HEK293 (cell line): ENCODE results near the gene NPVF.

Source experiments
- CTCF ChIA-PET: fragments of 350-600 bp; formaldehyde crosslinking; extraction: SDS; loops from one replicate; lab custom pipeline; 2021; ENCODE audit warnings: antibody characterized with exemption; lab: Yijun Ruan, JAX
- POLR2A ChIA-PET: fragments of 300-600 bp; formaldehyde crosslinking; extraction: SDS; loops from one replicate; lab custom pipeline; 2020; ENCODE audit warnings: antibody characterized with exemption, inconsistent platforms; lab: Yijun Ruan, JAX
- H3K27ac ChIP-seq: fragments of 200-500 bp; sonication (Bioruptor generic); 2 replicates; pipeline ENCODE4 v1.5.1; 2014; ENCODE audit warnings: low read depth, low read length, control low read depth, inconsistent platforms; ENCODE audit errors: extremely low read depth
- H3K36me3 ChIP-seq, 2 experiments: fragments of 200-500 bp in 1 of 2; sonication (Bioruptor generic) in 1 of 2; 1 replicate in 1 of 2; 2 replicates in 1 of 2; pipeline ENCODE4 v1.5.1; 2014 to 2017; ENCODE audit warnings: inconsistent platforms in 2 of 2, low read length in 2 of 2; ENCODE audit not compliant: control insufficient read depth in 2 of 2, insufficient read depth in 1 of 2
- H3K4me1 ChIP-seq: fragments of 200-500 bp; sonication (Bioruptor generic); 2 replicates; pipeline ENCODE4 v1.5.1; 2014; ENCODE audit warnings: mild to moderate bottlenecking, low read length, inconsistent platforms; ENCODE audit not compliant: control insufficient read depth, insufficient read depth
- H3K4me3 ChIP-seq: 2 replicates; pipeline ENCODE4 v1.5.1; 2011; ENCODE audit warnings: low read depth, mild to moderate bottlenecking, control low read depth, low read length, moderate library complexity
- H3K9me3 ChIP-seq: fragments of 200-500 bp; sonication (Bioruptor generic); 2 replicates; pipeline ENCODE4 v1.5.1; 2014; ENCODE audit warnings: low read depth, low read length, inconsistent platforms; ENCODE audit not compliant: control insufficient read depth, insufficient read depth
- GLI4 ChIP-seq: fragments of 450-650 bp; formaldehyde crosslinking; IDR thresholded peaks from 2 replicates; pipeline ENCODE4 v1.5.1; 2016; ENCODE audit warnings: missing biosample characterization, missing genetic modification characterization
- OSR2 ChIP-seq: fragments of 450-650 bp; formaldehyde crosslinking; IDR thresholded peaks from 2 replicates; pipeline ENCODE4 v1.5.1; 2016; ENCODE audit warnings: missing biosample characterization, missing genetic modification characterization
- PRDM6 ChIP-seq: fragments of 450-650 bp; formaldehyde crosslinking; IDR thresholded peaks from 2 replicates; pipeline ENCODE4 v1.5.1; 2017; ENCODE audit warnings: missing biosample characterization, missing genetic modification characterization
- ZBTB48 ChIP-seq: fragments of 450-650 bp; formaldehyde crosslinking; IDR thresholded peaks from 2 replicates; pipeline ENCODE4 v1.5.1; 2016; ENCODE audit warnings: missing biosample characterization, missing genetic modification characterization
- ZNF221 ChIP-seq: fragments of 450-650 bp; formaldehyde crosslinking; IDR thresholded peaks from 2 replicates; pipeline ENCODE4 v1.5.1; 2017; ENCODE audit warnings: missing biosample characterization, missing genetic modification characterization, borderline replicate concordance
- ZNF747 ChIP-seq: fragments of 450-650 bp; formaldehyde crosslinking; IDR thresholded peaks from 2 replicates; pipeline ENCODE4 v1.5.1; 2016; ENCODE audit warnings: missing biosample characterization, missing genetic modification characterization
- TF ChIP-seq, protein P1 (sequence below): fragments of 450-650 bp; formaldehyde crosslinking; IDR thresholded peaks from 2 replicates; pipeline ENCODE4 v1.5.1; 2016; ENCODE audit warnings: missing biosample characterization, missing genetic modification characterization

NPVF gene, protein sequence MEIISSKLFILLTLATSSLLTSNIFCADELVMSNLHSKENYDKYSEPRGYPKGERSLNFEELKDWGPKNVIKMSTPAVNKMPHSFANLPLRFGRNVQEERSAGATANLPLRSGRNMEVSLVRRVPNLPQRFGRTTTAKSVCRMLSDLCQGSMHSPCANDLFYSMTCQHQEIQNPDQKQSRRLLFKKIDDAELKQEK

GRCh38 chr7:25228386-25228785 is at the start of gene NPVF:
NPVF (minus strand) TSS chr7:25228486; CDS start chr7:25228439, 47 bp downstream.
- H3K27ac ChIP-seq, result no peak within 1 kb of the TSS
- ChIA-PET POLR2A (no interaction called here), CTCF (interaction anchor here (1.2 to 4.7 kb wide), 2 partner anchors 11 to 48 kb away, joined by 3 to 26 read pairs; a partner anchor contains a TSS)
- H3K36me3 ChIP-seq, result no peaks in the 10 kb centered on the region
- TF ChIP-seq OSR2 (tag by site-specific recombination), result no peak
- no peak within 1 kb of the TSS for H3K4me3 ChIP-seq
- H3K4me1 ChIP-seq, result no peaks in the 10 kb centered on the region
- H3K9me3 ChIP-seq, result no peaks in the 10 kb centered on the region

GRCh38 chr7:25272265-25272664 is 44.0 kb upstream of the NPVF start:
- no peaks in the 10 kb centered on the region for H3K9me3 ChIP-seq
- ChIA-PET POLR2A (no interaction called here), CTCF (interaction anchor here (1.1 kb wide), 1 partner anchor 55 kb away, joined by 3 read pairs; no protein-coding TSS in a partner anchor)
- H3K36me3 ChIP-seq, result no peaks in the 10 kb centered on the region
- H3K4me1 ChIP-seq, result no peaks in the 10 kb centered on the region
- no peak overlapping the region for H3K4me3 ChIP-seq
- no peak overlapping the region for H3K27ac ChIP-seq
- TF ChIP-seq GLI4, result no peak

GRCh38 chr7:25263337-25263736 is 35.1 kb upstream of the NPVF start:
- H3K4me3 ChIP-seq, result no peak overlapping the region
- TF ChIP-seq, protein P1, sequence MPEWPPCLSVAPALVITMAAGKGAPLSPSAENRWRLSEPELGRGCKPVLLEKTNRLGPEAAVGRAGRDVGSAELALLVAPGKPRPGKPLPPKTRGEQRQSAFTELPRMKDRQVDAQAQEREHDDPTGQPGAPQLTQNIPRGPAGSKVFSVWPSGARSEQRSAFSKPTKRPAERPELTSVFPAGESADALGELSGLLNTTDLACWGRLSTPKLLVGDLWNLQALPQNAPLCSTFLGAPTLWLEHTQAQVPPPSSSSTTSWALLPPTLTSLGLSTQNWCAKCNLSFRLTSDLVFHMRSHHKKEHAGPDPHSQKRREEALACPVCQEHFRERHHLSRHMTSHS (tag by site-specific recombination), result no peak
- TF ChIP-seq, all 188 proteins: peak for 0
- ChIA-PET CTCF (interaction anchor here (0.7 to 6.0 kb wide), 2 partner anchors 128 to 302 kb away, joined by 5 to 107 read pairs; no protein-coding TSS in a partner anchor), POLR2A (no interaction called here)
- Histone ChIP-seq H3K36me3 (no peaks in the 10 kb centered on the region), H3K4me1 (peaks cover 11% of the 10 kb centered on the region; the same call in 1 of the 2 replicates), H3K27ac (no peak overlapping the region), H3K9me3 (no peaks in the 10 kb centered on the region)

- H3K36me3 ChIP-seq, result no peaks in the 10 kb centered on the region
- H3K4me3 ChIP-seq, result no peak overlapping the region
- H3K9me3 ChIP-seq, result no peaks in the 10 kb centered on the region
- TF ChIP-seq ZNF747 (tag by site-specific recombination), result no peak
- TF ChIP-seq, all 188 proteins: peak for 0
- H3K4me1 ChIP-seq, result peaks cover 11% of the 10 kb centered on the region; the same call in 1 of the 2 replicates
- CTCF ChIA-PET, result interaction anchor here (1.6 to 8.2 kb wide), 3 partner anchors 126 to 589 kb away, joined by 6 to 230 read pairs (median 107); no protein-coding TSS in a partner anchor
- no peak overlapping the region for H3K27ac ChIP-seq
- POLR2A ChIA-PET, result no interaction called here
Measured at GRCh38 chr7:25262586-25262985, 34.3 kb upstream of the NPVF start.

GRCh38 chr7:25261545-25262140 is 33.4 kb upstream of the NPVF start:
- peaks cover 11% of the 10 kb centered on the region; the same call in 1 of the 2 replicates for H3K4me1 ChIP-seq
- H3K4me3 ChIP-seq, result no peak overlapping the region
- H3K27ac ChIP-seq, result no peak overlapping the region
- H3K36me3 ChIP-seq, result no peaks in the 10 kb centered on the region
- ChIA-PET POLR2A (no interaction called here), CTCF (interaction anchor here (0.9 to 8.2 kb wide), 6 partner anchors 46 to 590 kb away, joined by 3 to 230 read pairs (median 6); no protein-coding TSS in a partner anchor)
- TF ChIP-seq ZNF221 (tag by site-specific recombination) (no peak), ZBTB48 (tag by site-specific recombination) (peak; percentile 77), PRDM6 (peak; percentile 26; the same call in 1 of the 2 replicates)
- H3K9me3 ChIP-seq, result no peaks in the 10 kb centered on the region
